HPDE6-E6E7 (cell line): Measurements from ENCODE around the gene PNPLA3.

Source experiments
- DNase-seq: peaks from one replicate; pipeline ENCODE4 v3.0.0; 2011; ENCODE audit warnings: missing footprints; ENCODE audit errors: extremely low spot score

Gene PNPLA3

GRCh38 chr22:43922123-43922522 lies 1.5 kb upstream of the PNPLA3 start:
- no peak for DNase-seq

GRCh38 chr22:43923191-43923590 lies 414 bp upstream of the PNPLA3 start:
- DNase-seq = no peak

- DNase-seq = no peak
Measured at GRCh38 chr22:43924877-43925276, 1.3 kb downstream of the PNPLA3 start.

- DNase-seq = peak; percentile 64
Measured at GRCh38 chr22:43925433-43926348, 2.1 kb downstream of the PNPLA3 start.

- DNase-seq = peak; percentile 36
Measured at GRCh38 chr22:43926349-43926710, 2.7 kb downstream of the PNPLA3 start.

GRCh38 chr22:43928468-43928867 lies 4.9 kb downstream of the PNPLA3 start:
- no peak for DNase-seq

GRCh38 chr22:43928908-43929307 lies 5.3 kb downstream of the PNPLA3 start:
- no peak for DNase-seq

- no peak for DNase-seq
Measured at GRCh38 chr22:43931771-43932170, 8.2 kb downstream of the PNPLA3 start.

GRCh38 chr22:43941449-43941848 lies 17.8 kb downstream of the PNPLA3 start:
- DNase-seq = no peak

GRCh38 chr22:43944670-43945430 lies 21.2 kb downstream of the PNPLA3 start:
- DNase-seq = no peak

GRCh38 chr22:43945632-43946383 lies 22.2 kb downstream of the PNPLA3 start:
- peak; percentile 53 for DNase-seq

- no peak for DNase-seq
Measured at GRCh38 chr22:43946384-43946667, 22.7 kb downstream of the PNPLA3 start.

- no peak for DNase-seq
Measured at GRCh38 chr22:43948836-43949406, 25.3 kb downstream of the PNPLA3 start.

- DNase-seq = no peak
Measured at GRCh38 chr22:43951391-43951790, 27.8 kb downstream of the PNPLA3 start.

- DNase-seq = no peak
Measured at GRCh38 chr22:43951966-43952365, 28.4 kb downstream of the PNPLA3 start.

GRCh38 chr22:43953988-43954785 lies 30.6 kb downstream of the PNPLA3 start:
- no peak for DNase-seq

GRCh38 chr22:43955040-43955882 lies 31.7 kb downstream of the PNPLA3 start, which contains the start of gene SAMM50:
SAMM50 (plus strand) TSS chr22:43955442; CDS start chr22:43955578, 136 bp downstream.
- DNase-seq = peak; percentile 73

- DNase-seq = no peak
Measured at GRCh38 chr22:43955883-43956782, 32.5 kb downstream of the PNPLA3 start.

GRCh38 chr22:43956805-43957463 lies 33.3 kb downstream of the PNPLA3 start:
- DNase-seq = no peak
